Ureter (tissue), 1 donor: Measurements from ENCODE around the gene USP24. TPM values are rescaled to one million over a fixed set of nuclear protein-coding genes. Genes with fewer than 3 reads are reported as not detected.

Experiments used
- DNase-seq: peaks from one replicate; pipeline ENCODE4 v3.0.0-alpha.2; 2020; ENCODE audit warnings: low spot score
- total RNA-seq: library from RNA; stranded (reverse); gene quantifications from one replicate; pipeline ENCODE4 v1.2.4, GENCODE V29; 2023
- donor health status: DM: yes; HTN: yes; CAD: no.

USP24 gene
- total RNA-seq, 1 donor from 2014 or later, result 58.2 TPM

GRCh38 chr1:55068638-55069037 is 146.5 kb downstream of the USP24 start:
- DNase-seq, result no peak

- no peak for DNase-seq
These were observed 147.2 kb downstream of the USP24 start for GRCh38 chr1:55067914-55068313.

- no peak for DNase-seq
These were observed 148.0 kb downstream of the USP24 start for GRCh38 chr1:55067022-55067778.

GRCh38 chr1:55065648-55066047 is 149.5 kb downstream of the USP24 start:
- DNase-seq, result no peak

GRCh38 chr1:55064861-55065263 is 150.3 kb downstream of the USP24 start:
- DNase-seq, result no peak

GRCh38 chr1:55064071-55064581 is 151.0 kb downstream of the USP24 start:
- DNase-seq, result no peak

- DNase-seq, result no peak
These were observed 151.6 kb downstream of the USP24 start for GRCh38 chr1:55063577-55063942.

GRCh38 chr1:55062801-55063576 is 152.2 kb downstream of the USP24 start:
- DNase-seq, result no peak

GRCh38 chr1:55061706-55062321 is 153.3 kb downstream of the USP24 start:
- no peak for DNase-seq

- DNase-seq, result no peak
These were observed 154.0 kb downstream of the USP24 start for GRCh38 chr1:55061000-55061705.

- DNase-seq, result no peak
These were observed 154.8 kb downstream of the USP24 start for GRCh38 chr1:55060133-55060999.

- no peak for DNase-seq
These were observed 155.6 kb downstream of the USP24 start for GRCh38 chr1:55059302-55060132.

GRCh38 chr1:55057956-55058298 is 157.2 kb downstream of the USP24 start:
- no peak for DNase-seq

GRCh38 chr1:55057270-55057955 is 157.8 kb downstream of the USP24 start:
- DNase-seq, result no peak

- DNase-seq, result no peak
These were observed 158.6 kb downstream of the USP24 start for GRCh38 chr1:55056632-55056992.

GRCh38 chr1:55055951-55056631 is 159.1 kb downstream of the USP24 start:
- DNase-seq, result no peak

- DNase-seq, result no peak
These were observed 159.9 kb downstream of the USP24 start for GRCh38 chr1:55055084-55055882.

GRCh38 chr1:55054396-55054795 is 160.8 kb downstream of the USP24 start:
- peak; percentile 29 for DNase-seq
